NCI-H2196 (cell line): Measurements from ENCODE around the gene CDKAL1.
"Not testable (repeated sequence)": the region's sequence is repeated elsewhere in the genome, so short reads cannot be mapped to it uniquely, and the experiment has no call there.

Source experiments
- DNase-seq: peaks from one replicate; lab custom pipeline; 2025; ENCODE audit not compliant: unreplicated experiment; lab: John Stamatoyannopoulos, UW

The CDKAL1 gene

GRCh38 chr6:20549398-20549797 lies 15.1 kb downstream of the CDKAL1 start:
- DNase-seq = not testable (repeated sequence)

GRCh38 chr6:20554326-20554725 lies 20.1 kb downstream of the CDKAL1 start:
- DNase-seq = no peak

GRCh38 chr6:20554817-20555216 lies 20.6 kb downstream of the CDKAL1 start:
- no peak for DNase-seq

GRCh38 chr6:20559924-20560551 lies 25.8 kb downstream of the CDKAL1 start:
- no peak for DNase-seq

GRCh38 chr6:20563377-20563776 lies 29.1 kb downstream of the CDKAL1 start:
- no peak for DNase-seq

GRCh38 chr6:20564269-20564668 lies 30.0 kb downstream of the CDKAL1 start:
- DNase-seq = peak; percentile 42

GRCh38 chr6:20564777-20565176 lies 30.5 kb downstream of the CDKAL1 start:
- DNase-seq = no peak

GRCh38 chr6:20565342-20565741 lies 31.1 kb downstream of the CDKAL1 start:
- DNase-seq = no peak

GRCh38 chr6:20566109-20566508 lies 31.9 kb downstream of the CDKAL1 start:
- no peak for DNase-seq

GRCh38 chr6:20569000-20569610 lies 34.8 kb downstream of the CDKAL1 start:
- no peak for DNase-seq

- DNase-seq = no peak
Observed at GRCh38 chr6:20571261-20571660, 37.0 kb downstream of the CDKAL1 start.

GRCh38 chr6:20572288-20572687 lies 38.0 kb downstream of the CDKAL1 start:
- DNase-seq = no peak

GRCh38 chr6:20572940-20573339 lies 38.7 kb downstream of the CDKAL1 start:
- no peak for DNase-seq

GRCh38 chr6:20574355-20574754 lies 40.1 kb downstream of the CDKAL1 start:
- DNase-seq = no peak

- no peak for DNase-seq
Observed at GRCh38 chr6:20575125-20575524, 40.9 kb downstream of the CDKAL1 start.

GRCh38 chr6:20575704-20576451 lies 41.6 kb downstream of the CDKAL1 start:
- no peak for DNase-seq

- no peak for DNase-seq
Observed at GRCh38 chr6:20577173-20577688, 43.0 kb downstream of the CDKAL1 start.

GRCh38 chr6:20581070-20581469 lies 46.8 kb downstream of the CDKAL1 start:
- no peak for DNase-seq

GRCh38 chr6:20582586-20583443 lies 48.6 kb downstream of the CDKAL1 start:
- DNase-seq = no peak

- no peak for DNase-seq
Observed at GRCh38 chr6:20583444-20583800, 49.2 kb downstream of the CDKAL1 start.

- DNase-seq = no peak
Observed at GRCh38 chr6:20584100-20584731, 50.0 kb downstream of the CDKAL1 start.
